ENCODE data around the gene RBM26. TPM values are rescaled to one million over a fixed set of nuclear protein-coding genes. Genes with fewer than 3 reads are reported as not detected.

RBM26 gene, protein sequence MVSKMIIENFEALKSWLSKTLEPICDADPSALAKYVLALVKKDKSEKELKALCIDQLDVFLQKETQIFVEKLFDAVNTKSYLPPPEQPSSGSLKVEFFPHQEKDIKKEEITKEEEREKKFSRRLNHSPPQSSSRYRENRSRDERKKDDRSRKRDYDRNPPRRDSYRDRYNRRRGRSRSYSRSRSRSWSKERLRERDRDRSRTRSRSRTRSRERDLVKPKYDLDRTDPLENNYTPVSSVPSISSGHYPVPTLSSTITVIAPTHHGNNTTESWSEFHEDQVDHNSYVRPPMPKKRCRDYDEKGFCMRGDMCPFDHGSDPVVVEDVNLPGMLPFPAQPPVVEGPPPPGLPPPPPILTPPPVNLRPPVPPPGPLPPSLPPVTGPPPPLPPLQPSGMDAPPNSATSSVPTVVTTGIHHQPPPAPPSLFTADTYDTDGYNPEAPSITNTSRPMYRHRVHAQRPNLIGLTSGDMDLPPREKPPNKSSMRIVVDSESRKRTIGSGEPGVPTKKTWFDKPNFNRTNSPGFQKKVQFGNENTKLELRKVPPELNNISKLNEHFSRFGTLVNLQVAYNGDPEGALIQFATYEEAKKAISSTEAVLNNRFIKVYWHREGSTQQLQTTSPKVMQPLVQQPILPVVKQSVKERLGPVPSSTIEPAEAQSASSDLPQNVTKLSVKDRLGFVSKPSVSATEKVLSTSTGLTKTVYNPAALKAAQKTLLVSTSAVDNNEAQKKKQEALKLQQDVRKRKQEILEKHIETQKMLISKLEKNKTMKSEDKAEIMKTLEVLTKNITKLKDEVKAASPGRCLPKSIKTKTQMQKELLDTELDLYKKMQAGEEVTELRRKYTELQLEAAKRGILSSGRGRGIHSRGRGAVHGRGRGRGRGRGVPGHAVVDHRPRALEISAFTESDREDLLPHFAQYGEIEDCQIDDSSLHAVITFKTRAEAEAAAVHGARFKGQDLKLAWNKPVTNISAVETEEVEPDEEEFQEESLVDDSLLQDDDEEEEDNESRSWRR
- total RNA-seq (10 to 100 TPM; 59.4 to 61.7 TPM), polyA plus RNA-seq (15.8 TPM)

DNA sequence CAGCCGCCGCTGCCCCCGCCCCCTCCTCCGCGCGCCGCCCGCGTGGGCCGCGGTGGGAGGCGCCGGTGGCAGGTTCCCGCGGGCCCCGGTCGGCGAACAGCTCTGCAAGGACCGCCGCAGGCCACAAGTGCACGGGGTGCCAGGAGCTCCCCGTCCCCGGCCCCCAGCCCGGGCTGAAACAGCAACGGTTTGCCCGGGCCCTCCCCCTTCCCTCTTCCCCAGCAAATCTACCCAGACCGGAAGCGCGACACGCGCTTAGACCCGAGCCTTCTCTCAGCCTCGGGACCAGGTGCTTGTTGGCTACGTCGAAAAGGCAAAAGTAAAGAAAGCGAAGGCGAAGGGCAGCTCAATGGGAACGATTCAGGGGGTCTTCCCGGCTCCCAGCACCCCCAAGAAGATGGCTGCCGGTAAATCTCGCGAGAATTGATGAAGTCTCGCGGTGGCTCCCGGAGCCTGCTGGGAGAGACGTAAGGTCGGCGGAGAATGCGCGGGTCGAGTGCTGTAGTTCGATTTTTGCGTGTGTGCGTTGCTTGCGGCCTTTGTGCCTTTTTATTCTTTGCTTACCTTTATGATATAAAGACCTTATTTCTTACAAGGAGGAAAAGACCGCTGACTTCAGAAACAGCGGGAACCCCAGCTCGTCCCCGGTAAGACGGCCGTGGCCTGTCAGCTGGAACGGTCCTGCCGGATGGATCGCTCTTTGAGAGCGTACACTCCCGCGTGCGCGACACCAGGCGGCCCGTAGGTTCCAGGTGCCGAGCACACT is at the start of gene RBM26:
Gene RBM26 (minus strand): TSS at position 425 of the 766 bp plus-strand sequence. CDS start 481 bp downstream, outside the sequence.
- peaks cover 15 to 25% (median 18%) of the 10 kb centered on the region in 3 donors for H3K4me1 Mint-ChIP-seq
- peak; percentile 90 to 97 (median 93) for DNase-seq
- ChIA-PET CTCF (interaction anchor here (1.0 to 7.3 kb wide), 5 partner anchors 13 to 45 kb away, joined by 3 to 45 read pairs (median 4); no protein-coding TSS in a partner anchor), POLR2A (interaction anchor here (0.6 to 2.3 kb wide), 5 partner anchors 12 to 755 kb away, joined by 3 to 8 read pairs (median 5); partner anchors contain the start of gene NDFIP2)
- Histone ChIP-seq H3K36me3 (ENCODE audit: insufficient read depth, low read length) (no peaks in the 10 kb centered on the region), H3K9me3 (ENCODE audit: low read length) (no peaks in the 10 kb centered on the region), H3K4me1 (ENCODE audit: insufficient read depth, low read length) (peaks cover 50% of the 10 kb centered on the region), H3K4me3 (ENCODE audit: low read length) (peak within 1 kb of the TSS; percentile 87), H3K27ac (ENCODE audit: low read depth, low read length) (peak within 1 kb of the TSS; percentile 94), H3K27me3 (ENCODE audit: insufficient read depth, low read length, poor library complexity, severe bottlenecking) (no peaks in the 10 kb centered on the region)
- H3K27ac Mint-ChIP-seq: peak within 1 kb of the TSS in 7 of 8 donors; percentile 97 to 99 (median 98)
- peaks cover 0 to 10% (median 0%) of the 10 kb centered on the region in 3 donors for H3K36me3 Mint-ChIP-seq
- no peaks in the 10 kb centered on the region for H3K27me3 Mint-ChIP-seq
- H3K9me3 Mint-ChIP-seq: no peaks in the 10 kb centered on the region
- H3K4me3 Mint-ChIP-seq: peak within 1 kb of the TSS in 4 of 7 donors; percentile 91 to 96 (median 94)

DNA sequence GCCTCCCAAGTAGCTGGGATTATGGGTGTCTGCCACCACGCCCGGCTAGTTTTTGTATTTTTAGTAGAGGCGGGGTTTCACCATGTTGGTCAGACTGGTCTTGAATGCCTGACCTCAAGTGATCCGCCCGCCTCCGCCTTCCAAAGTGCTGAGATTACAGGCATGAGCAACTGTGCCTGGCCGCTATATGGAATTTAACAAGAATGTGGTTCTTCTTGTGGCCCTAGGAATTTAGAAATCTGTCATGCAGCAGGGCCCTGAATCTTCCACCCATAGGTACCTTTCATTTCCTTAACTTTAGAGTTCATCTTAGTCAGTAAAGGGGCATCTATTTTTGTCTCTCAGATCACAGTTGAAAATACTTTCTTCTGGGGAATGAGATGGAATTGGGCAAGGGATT is 49.3 kb upstream of the RBM26 start:
- Mint-ChIP-seq H3K36me3 (no peaks in the 10 kb centered on the region), H3K4me1 (peaks cover 11 to 31% (median 26%) of the 10 kb centered on the region in 3 donors), H3K4me3 (no peak overlapping the region), H3K9me3 (no peaks in the 10 kb centered on the region), H3K27ac (no peak overlapping the region), H3K27me3 (peaks cover 0 to 1% of the 10 kb centered on the region in 2 donors)
- no peak for DNase-seq
- Histone ChIP-seq H3K27me3 (ENCODE audit: insufficient read depth, low read length, poor library complexity, severe bottlenecking) (no peaks in the 10 kb centered on the region), H3K36me3 (ENCODE audit: insufficient read depth, low read length) (no peaks in the 10 kb centered on the region), H3K27ac (ENCODE audit: low read depth, low read length) (no peak overlapping the region), H3K4me3 (ENCODE audit: low read length) (no peak overlapping the region), H3K4me1 (ENCODE audit: insufficient read depth, low read length) (peaks cover 17% of the 10 kb centered on the region), H3K9me3 (ENCODE audit: low read length) (no peaks in the 10 kb centered on the region)
- POLR2A ChIA-PET: no interaction called here
- CTCF ChIA-PET: no interaction called here

DNA sequence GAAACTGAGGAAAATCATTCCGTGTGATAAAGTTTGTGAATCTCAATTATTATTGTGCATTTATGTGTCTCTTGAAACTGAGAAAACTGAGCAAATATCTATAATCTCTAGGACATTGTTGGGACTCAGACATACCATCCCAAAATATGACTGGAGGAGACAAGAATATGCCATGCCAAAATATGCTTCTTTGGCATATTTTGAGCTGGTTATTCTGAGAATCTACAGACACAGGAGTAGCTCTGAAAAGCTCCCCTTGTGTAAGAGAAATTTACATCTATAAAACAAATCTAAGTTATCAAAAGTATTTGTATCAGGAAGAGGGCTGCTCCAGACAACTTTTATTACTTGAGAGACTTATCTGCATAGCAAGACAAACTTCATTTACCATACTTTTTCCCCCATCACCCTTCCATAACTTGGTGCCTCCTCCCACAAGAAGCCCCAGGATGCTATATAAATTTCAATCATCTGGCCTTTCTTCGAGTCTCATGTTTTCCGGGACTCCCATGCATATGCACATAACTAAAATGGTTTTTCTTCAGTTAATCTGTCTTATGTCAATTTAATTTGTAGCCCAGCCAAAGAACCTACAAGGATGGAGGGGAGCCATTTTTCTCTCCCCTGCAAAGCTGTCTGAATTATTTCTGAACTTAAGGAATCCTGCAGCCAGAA is 46.3 kb upstream of the RBM26 start:
- no peaks in the 10 kb centered on the region for H3K27me3 ChIP-seq (ENCODE audit: insufficient read depth, low read length, poor library complexity, severe bottlenecking)
- Mint-ChIP-seq H3K27me3 (no peaks in the 10 kb centered on the region), H3K4me3 (no peak overlapping the region), H3K4me1 (peaks cover 30 to 57% (median 47%) of the 10 kb centered on the region in 3 donors), H3K36me3 (no peaks in the 10 kb centered on the region), H3K9me3 (no peaks in the 10 kb centered on the region), H3K27ac (peak overlapping the region; percentile 5 to 96 (median 76))
- CTCF ChIA-PET: interaction anchor here (1.6 kb wide), 1 partner anchor 29 kb away, joined by 4 read pairs; the partner anchor contains the start of gene NDFIP2
- DNase-seq: no peak
- H3K36me3 ChIP-seq (ENCODE audit: insufficient read depth, low read length): no peaks in the 10 kb centered on the region
- no peaks in the 10 kb centered on the region for H3K9me3 ChIP-seq (ENCODE audit: low read length)
- POLR2A ChIA-PET: interaction anchor here (0.6 kb wide), 1 partner anchor 48 kb away, joined by 3 read pairs; no protein-coding TSS in a partner anchor
- H3K4me1 ChIP-seq (ENCODE audit: insufficient read depth, low read length): peaks cover 34% of the 10 kb centered on the region
- H3K4me3 ChIP-seq (ENCODE audit: low read length): no peak overlapping the region
- no peak overlapping the region for H3K27ac ChIP-seq (ENCODE audit: low read depth, low read length)

DNA sequence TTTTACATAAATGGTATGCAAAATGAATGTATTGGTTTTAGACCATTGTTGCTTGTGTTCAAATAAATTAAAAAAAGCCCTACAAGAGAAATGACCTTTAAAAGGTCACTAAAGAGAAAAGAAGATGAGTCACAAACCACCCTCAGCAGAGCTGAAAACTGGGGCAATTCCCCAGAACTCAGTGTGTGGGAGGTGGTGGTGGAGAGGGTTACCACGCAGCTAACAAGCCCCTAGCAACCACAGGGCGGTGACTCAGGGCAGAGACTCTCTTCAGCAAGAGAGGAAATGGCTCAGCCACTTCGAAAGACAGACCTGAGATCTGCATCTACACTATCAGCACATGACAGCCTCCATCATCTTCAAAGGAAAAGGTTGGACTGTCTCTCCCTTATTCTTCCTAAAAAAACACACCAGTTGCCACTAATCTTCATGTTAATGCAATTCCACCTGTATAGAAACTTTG is 45.5 kb upstream of the RBM26 start:
- H3K27ac Mint-ChIP-seq: peak overlapping the region in 7 of 8 donors; percentile 70 to 96 (median 91)
- Histone ChIP-seq H3K9me3 (ENCODE audit: low read length) (no peaks in the 10 kb centered on the region), H3K36me3 (ENCODE audit: insufficient read depth, low read length) (no peaks in the 10 kb centered on the region), H3K27ac (ENCODE audit: low read depth, low read length) (no peak overlapping the region), H3K27me3 (ENCODE audit: insufficient read depth, low read length, poor library complexity, severe bottlenecking) (no peaks in the 10 kb centered on the region), H3K4me1 (ENCODE audit: insufficient read depth, low read length) (peaks cover 34% of the 10 kb centered on the region), H3K4me3 (ENCODE audit: low read length) (no peak overlapping the region)
- no peaks in the 10 kb centered on the region for H3K9me3 Mint-ChIP-seq
- DNase-seq: peak; percentile 62 to 93 (median 77)
- H3K4me1 Mint-ChIP-seq: peaks cover 32 to 60% (median 49%) of the 10 kb centered on the region in 3 donors
- POLR2A ChIA-PET: no interaction called here
- no peaks in the 10 kb centered on the region for H3K27me3 Mint-ChIP-seq
- CTCF ChIA-PET: interaction anchor here (1.1 to 1.6 kb wide), 2 partner anchors 30 to 46 kb away, joined by 4 read pairs; partner anchors contain the start of genes NDFIP2 and RBM26
- H3K4me3 Mint-ChIP-seq: peak overlapping the region in 6 of 7 donors; percentile 35 to 81 (median 52)
- no peaks in the 10 kb centered on the region for H3K36me3 Mint-ChIP-seq

DNA sequence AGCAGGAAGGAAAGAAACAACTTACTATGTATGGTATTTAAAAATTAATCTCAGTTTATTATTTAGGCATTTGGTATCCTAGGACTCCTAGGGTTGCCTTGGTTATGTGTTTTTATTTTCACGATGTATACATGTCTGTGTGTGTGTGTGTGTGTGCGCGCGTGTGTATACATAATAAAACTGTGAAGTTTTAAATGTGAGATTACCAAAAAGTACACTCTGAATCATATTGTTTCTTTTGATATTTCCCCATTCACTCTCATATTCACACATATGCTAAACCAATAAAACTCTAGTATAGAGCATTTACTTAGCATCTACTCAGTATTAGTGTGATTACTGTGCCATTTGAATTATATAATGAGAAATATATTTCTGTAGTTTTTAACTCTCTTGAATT is 44.1 kb upstream of the RBM26 start:
- Histone ChIP-seq H3K27me3 (ENCODE audit: insufficient read depth, low read length, poor library complexity, severe bottlenecking) (no peaks in the 10 kb centered on the region), H3K4me3 (ENCODE audit: low read length) (no peak overlapping the region), H3K9me3 (ENCODE audit: low read length) (no peaks in the 10 kb centered on the region), H3K27ac (ENCODE audit: low read depth, low read length) (no peak overlapping the region), H3K36me3 (ENCODE audit: insufficient read depth, low read length) (no peaks in the 10 kb centered on the region), H3K4me1 (ENCODE audit: insufficient read depth, low read length) (peaks cover 38% of the 10 kb centered on the region)
- ChIA-PET POLR2A (no interaction called here), CTCF (no interaction called here)
- Mint-ChIP-seq H3K9me3 (no peaks in the 10 kb centered on the region), H3K27ac (no peak overlapping the region), H3K4me3 (no peak overlapping the region), H3K36me3 (no peaks in the 10 kb centered on the region), H3K4me1 (peaks cover 35 to 69% (median 59%) of the 10 kb centered on the region in 3 donors), H3K27me3 (no peaks in the 10 kb centered on the region)
- DNase-seq: no peak

DNA sequence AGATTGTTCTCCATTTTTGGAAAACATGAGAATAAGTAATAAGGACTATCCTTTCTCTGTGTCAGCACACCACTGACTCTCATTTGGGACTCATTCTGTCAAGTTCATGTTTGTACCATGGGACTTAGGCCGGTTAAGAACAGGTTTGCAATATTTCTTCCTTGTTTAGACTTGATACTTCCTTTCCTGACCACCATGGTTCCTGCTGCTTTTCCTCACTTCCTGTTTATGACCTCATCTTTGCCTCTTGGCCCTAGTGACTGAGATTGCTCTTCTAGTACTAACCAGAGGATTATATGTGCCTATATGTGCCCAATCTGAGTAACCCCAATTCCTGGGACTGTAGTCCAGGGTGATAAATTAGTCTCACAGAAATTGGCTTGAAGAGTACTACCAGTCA is 42.4 kb upstream of the RBM26 start:
- Histone ChIP-seq H3K27me3 (ENCODE audit: insufficient read depth, low read length, poor library complexity, severe bottlenecking) (no peaks in the 10 kb centered on the region), H3K9me3 (ENCODE audit: low read length) (no peaks in the 10 kb centered on the region), H3K36me3 (ENCODE audit: insufficient read depth, low read length) (no peaks in the 10 kb centered on the region), H3K4me3 (ENCODE audit: low read length) (no peak overlapping the region), H3K27ac (ENCODE audit: low read depth, low read length) (no peak overlapping the region), H3K4me1 (ENCODE audit: insufficient read depth, low read length) (peaks cover 38% of the 10 kb centered on the region)
- H3K27me3 Mint-ChIP-seq: no peaks in the 10 kb centered on the region
- peak overlapping the region in 2 of 7 donors; percentile 3 to 18 for H3K4me3 Mint-ChIP-seq
- CTCF ChIA-PET: no interaction called here
- no peaks in the 10 kb centered on the region for H3K9me3 Mint-ChIP-seq
- H3K36me3 Mint-ChIP-seq: no peaks in the 10 kb centered on the region
- H3K4me1 Mint-ChIP-seq: peaks cover 35 to 69% (median 59%) of the 10 kb centered on the region in 3 donors
- no peak for DNase-seq
- POLR2A ChIA-PET: no interaction called here
- H3K27ac Mint-ChIP-seq: peak overlapping the region in 3 of 8 donors; percentile 5 to 47 (median 39)

DNA sequence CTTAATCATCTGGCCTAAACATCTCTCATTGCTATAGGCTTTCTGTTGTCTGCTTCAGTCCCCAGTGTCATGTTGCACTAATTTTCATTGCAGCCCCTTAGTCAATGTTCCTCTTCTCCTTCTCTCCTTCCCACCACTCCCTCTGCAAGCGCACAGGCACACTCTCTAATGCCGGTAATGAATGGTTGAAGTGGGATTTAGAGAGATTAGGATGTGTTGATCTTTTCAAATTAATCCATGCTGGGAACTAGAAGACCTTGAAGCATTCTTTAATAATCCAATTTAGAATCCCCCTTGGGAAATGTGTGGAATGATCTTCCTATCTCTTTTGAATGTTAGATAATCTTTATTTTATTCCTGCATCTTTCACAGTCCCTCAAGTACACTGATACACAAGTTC is 41.7 kb upstream of the RBM26 start:
- H3K4me1 Mint-ChIP-seq: peaks cover 35 to 63% (median 59%) of the 10 kb centered on the region in 3 donors

More for the DNA sequence above, 41.7 kb upstream of the RBM26 start:
- Histone ChIP-seq H3K4me3 (ENCODE audit: low read length) (no peak overlapping the region), H3K4me1 (ENCODE audit: insufficient read depth, low read length) (peaks cover 38% of the 10 kb centered on the region), H3K27ac (ENCODE audit: low read depth, low read length) (no peak overlapping the region), H3K36me3 (ENCODE audit: insufficient read depth, low read length) (no peaks in the 10 kb centered on the region), H3K9me3 (ENCODE audit: low read length) (no peaks in the 10 kb centered on the region), H3K27me3 (ENCODE audit: insufficient read depth, low read length, poor library complexity, severe bottlenecking) (no peaks in the 10 kb centered on the region)
- peak overlapping the region in 2 of 8 donors; percentile 4 to 39 for H3K27ac Mint-ChIP-seq
- H3K4me3 Mint-ChIP-seq: no peak overlapping the region
- H3K9me3 Mint-ChIP-seq: no peaks in the 10 kb centered on the region
- CTCF ChIA-PET: no interaction called here
- DNase-seq: no peak
- POLR2A ChIA-PET: no interaction called here
- no peaks in the 10 kb centered on the region for H3K36me3 Mint-ChIP-seq
- no peaks in the 10 kb centered on the region for H3K27me3 Mint-ChIP-seq

Measured in CD8-positive, alpha-beta memory T cell (primary cell).